PC-3 (cell line): ENCODE results near the gene VPS52. TPM values are rescaled to one million over a fixed set of nuclear protein-coding genes. Genes with fewer than 3 reads are reported as not detected.
A peak's percentile ranks its signal among the peaks of the same experiment; 100 is the strongest.

ENCODE experiments used
- ATAC-seq: fragments of 200-7000 bp; cut with Tn5 transposase; 2 replicates; pipeline ENCODE4 v1.9.1; 2020; ENCODE audit warnings: mild to moderate bottlenecking, moderate library complexity
- BruUV-seq: library from RNA; stranded (reverse); fragments of 400-500 nt; replicated peaks from 2 replicates; lab custom pipeline; 2021; lab: Mats Ljungman, UMichigan
- CTCF ChIA-PET: fragments of 300-600 bp; sonication (Branson Sonifier 250); formaldehyde crosslinking; loops from one replicate; lab custom pipeline; 2022; ENCODE audit warnings: antibody characterized with exemption; lab: Charles Lee
- POLR2A ChIA-PET: fragments of 300-600 bp; sonication (Branson Sonifier 250); formaldehyde crosslinking; loops from one replicate; lab custom pipeline; 2022; ENCODE audit warnings: antibody characterized with exemption; ENCODE audit not compliant: unreplicated experiment; lab: Charles Lee
- DNase-seq: peaks from one replicate; pipeline ENCODE4 v3.0.0-alpha.2; 2015
- H2AFZ ChIP-seq: fragments of 300-600 bp; sonication (generic); 2 replicates; pipeline ENCODE4 v1.6.0; 2016; ENCODE audit warnings: antibody characterized with exemption, low read length
- H3F3A ChIP-seq: fragments of 300-600 bp; sonication (generic); one replicate; pipeline ENCODE4 v1.6.0; 2017; ENCODE audit warnings: antibody characterized with exemption, low read length, control low read depth, mild to moderate bottlenecking; ENCODE audit not compliant: unreplicated experiment
- H3K27ac ChIP-seq: fragments of 300-600 bp; sonication (generic); 2 replicates; pipeline ENCODE4 v1.5.1; 2016; ENCODE audit warnings: mild to moderate bottlenecking, low read length
- H3K27me3 ChIP-seq: fragments of 300-600 bp; sonication (generic); 2 replicates; pipeline ENCODE4 v1.6.1; 2016; ENCODE audit warnings: low read length, mixed read lengths
- H3K36me3 ChIP-seq: fragments of 300-600 bp; sonication (generic); 2 replicates; pipeline ENCODE4 v1.6.1; 2016; ENCODE audit warnings: low read depth, mixed run types, low read length, mixed read lengths
- H3K4me1 ChIP-seq: fragments of 300-600 bp; sonication (generic); 2 replicates; pipeline ENCODE4 v1.5.1; 2016; ENCODE audit warnings: low read length; ENCODE audit not compliant: insufficient read depth
- H3K4me2 ChIP-seq: fragments of 300-600 bp; sonication (generic); 2 replicates; pipeline ENCODE4 v1.6.0; 2016; ENCODE audit warnings: low read length
- H3K4me3 ChIP-seq: fragments of 300-600 bp; sonication (generic); 2 replicates; pipeline ENCODE4 v1.5.1; 2016; ENCODE audit warnings: mild to moderate bottlenecking, low read length, mixed read lengths
- H3K79me2 ChIP-seq: fragments of 300-600 bp; sonication (generic); 2 replicates; pipeline ENCODE4 v1.6.1; 2017; ENCODE audit warnings: low read length, mixed read lengths
- H3K9ac ChIP-seq: fragments of 300-600 bp; sonication (generic); 2 replicates; pipeline ENCODE4 v1.6.0; 2016; ENCODE audit warnings: mild to moderate bottlenecking, low read length
- H3K9me2 ChIP-seq: fragments of 300-600 bp; sonication (generic); replicated peaks from 2 replicates; pipeline ENCODE4 v1.6.1; 2016; ENCODE audit warnings: mixed run types, low read length, mixed read lengths
- H3K9me3 ChIP-seq: fragments of 300-600 bp; sonication (generic); 2 replicates; pipeline ENCODE4 v1.6.1; 2016; ENCODE audit warnings: low read length, mixed read lengths
- H4K20me1 ChIP-seq: fragments of 300-600 bp; sonication (generic); 2 replicates; pipeline ENCODE4 v1.6.1; 2016; ENCODE audit warnings: low read length, mixed read lengths
- EZH2 ChIP-seq: fragments of 300-600 bp; sonication (generic); IDR thresholded peaks from one replicate; pipeline ENCODE4 v1.6.1; 2017; ENCODE audit warnings: antibody characterized with exemption, mild to moderate bottlenecking, low read length; ENCODE audit not compliant: unreplicated experiment
- EZH2phosphoT487 ChIP-seq: fragments of 300-600 bp; sonication (generic); IDR thresholded peaks from 2 replicates; pipeline ENCODE4 v1.6.1; 2018; ENCODE audit warnings: mild to moderate bottlenecking, antibody characterized with exemption, low read length, borderline replicate concordance
- intact Hi-C: fragments of 100-400 bp; cut with micrococcal nuclease; formaldehyde crosslinking; loops from 2 replicates; pipeline ENCODE4 v1.9.0; 2023
- total RNA-seq: library from RNA; depleted of rRNA; stranded (reverse); fragments of >200 nt; gene quantifications from 2 replicates; pipeline ENCODE4 v1.2.3, GENCODE V29; 2014
- TF ChIP-seq, protein P1 (sequence below): fragments of 300-600 bp; sonication (generic); conservative IDR thresholded peaks from 2 replicates; pipeline ENCODE4 v1.5.1; 2017; ENCODE audit warnings: antibody characterized with exemption, low read depth, mild to moderate bottlenecking, low read length

VPS52 gene
- total RNA-seq, 1 experiment from 2014 or later, result 33.7 TPM

- Histone ChIP-seq H2AFZ (peak overlapping the region; percentile 58), H3K36me3 (peaks cover 10% of the 10 kb centered on the region; the same call in 1 of the 2 replicates), H3K4me3 (peak overlapping the region; percentile 75), H3K9ac (peak overlapping the region; percentile 92), H3F3A (no peaks in the 10 kb centered on the region), H3K27me3 (no peaks in the 10 kb centered on the region), H3K4me1 (peaks cover 33% of the 10 kb centered on the region), H4K20me1 (peaks cover 6% of the 10 kb centered on the region; the same call in 1 of the 2 replicates), H3K27ac (peak overlapping the region; percentile 82), H3K9me2 (no peaks in the 10 kb centered on the region), H3K9me3 (no peaks in the 10 kb centered on the region), H3K79me2 (peaks cover 41% of the 10 kb centered on the region), H3K4me2 (peak overlapping the region; percentile 87)
- CTCF ChIA-PET, result no interaction called here
- POLR2A ChIA-PET, result interaction anchor here (0.6 kb wide), 1 partner anchor 1500 kb away, joined by 14 read pairs; no protein-coding TSS in a partner anchor
- intact Hi-C loops, result no loop called here
- peak; percentile 61 for DNase-seq
- TF ChIP-seq EZH2phosphoT487, result no peak
- TF ChIP-seq EZH2, result no peak
- TF ChIP-seq, protein P1, sequence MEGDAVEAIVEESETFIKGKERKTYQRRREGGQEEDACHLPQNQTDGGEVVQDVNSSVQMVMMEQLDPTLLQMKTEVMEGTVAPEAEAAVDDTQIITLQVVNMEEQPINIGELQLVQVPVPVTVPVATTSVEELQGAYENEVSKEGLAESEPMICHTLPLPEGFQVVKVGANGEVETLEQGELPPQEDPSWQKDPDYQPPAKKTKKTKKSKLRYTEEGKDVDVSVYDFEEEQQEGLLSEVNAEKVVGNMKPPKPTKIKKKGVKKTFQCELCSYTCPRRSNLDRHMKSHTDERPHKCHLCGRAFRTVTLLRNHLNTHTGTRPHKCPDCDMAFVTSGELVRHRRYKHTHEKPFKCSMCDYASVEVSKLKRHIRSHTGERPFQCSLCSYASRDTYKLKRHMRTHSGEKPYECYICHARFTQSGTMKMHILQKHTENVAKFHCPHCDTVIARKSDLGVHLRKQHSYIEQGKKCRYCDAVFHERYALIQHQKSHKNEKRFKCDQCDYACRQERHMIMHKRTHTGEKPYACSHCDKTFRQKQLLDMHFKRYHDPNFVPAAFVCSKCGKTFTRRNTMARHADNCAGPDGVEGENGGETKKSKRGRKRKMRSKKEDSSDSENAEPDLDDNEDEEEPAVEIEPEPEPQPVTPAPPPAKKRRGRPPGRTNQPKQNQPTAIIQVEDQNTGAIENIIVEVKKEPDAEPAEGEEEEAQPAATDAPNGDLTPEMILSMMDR, result no peak
- peak; percentile 21 for ATAC-seq
- no TSS peak for BruUV-seq
These were observed 42.9 kb upstream of the VPS52 start for GRCh38 chr6:33314515-33314942.

DNA sequence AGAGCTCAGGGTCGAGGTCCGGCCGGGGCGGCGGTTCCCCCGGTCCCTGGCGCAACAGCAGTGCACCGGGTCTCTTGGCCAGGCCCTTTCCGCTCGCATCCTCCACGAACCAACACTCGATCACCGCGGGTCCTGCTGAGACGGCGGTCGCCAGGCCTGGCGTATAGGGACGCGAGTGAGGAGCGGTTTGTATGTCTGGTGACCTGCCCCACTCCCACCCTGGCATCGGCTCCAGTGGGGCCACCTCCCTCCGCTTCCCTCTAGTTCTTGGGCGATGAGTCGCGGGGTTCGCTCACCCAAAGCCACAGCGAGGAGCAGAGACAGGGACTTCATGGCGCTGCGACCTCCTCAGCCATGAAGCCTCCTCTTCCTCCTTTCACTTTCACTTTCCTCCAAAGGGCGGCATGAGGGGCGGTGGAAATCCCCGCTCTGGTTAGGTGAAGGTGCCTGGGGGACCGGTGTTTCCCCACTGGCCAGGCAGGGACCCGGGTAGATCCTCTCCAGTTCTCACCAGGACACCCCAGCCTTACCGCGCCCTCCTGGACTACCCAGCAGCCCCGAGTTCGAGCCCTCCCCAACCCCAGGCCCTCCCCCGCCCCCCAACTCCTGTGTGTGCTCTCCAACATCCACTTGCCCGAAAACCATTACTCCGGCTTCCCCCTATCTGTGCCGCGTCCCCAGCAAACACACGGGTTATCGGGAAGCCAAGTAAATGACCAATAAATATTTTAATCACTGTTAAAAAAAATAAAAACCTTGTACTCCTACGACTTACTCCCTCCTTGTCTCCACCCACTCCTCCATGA lies 42.2 kb upstream of the VPS52 start, which contains the start of gene TAPBP:
Gene TAPBP, minus strand, starts transcription at position 370 of the 806 bp plus-strand sequence. Its CDS starts 37 bp downstream, at position 333.
- no peaks in the 10 kb centered on the region for H3K9me3 ChIP-seq
- TF ChIP-seq EZH2phosphoT487 (no peak), EZH2 (no peak)
- TF ChIP-seq, protein P1, result no peak
- peak within 1 kb of the TSS; percentile 87 for H3K4me2 ChIP-seq
- DNase-seq, result peak; percentile 59
- TSS peak; percentile 53 for BruUV-seq
- H3K79me2 ChIP-seq, result peaks cover 39% of the 10 kb centered on the region
- H3F3A ChIP-seq, result no peaks in the 10 kb centered on the region
- ChIA-PET POLR2A (no interaction called here), CTCF (interaction anchor here (0.6 kb wide), 1 partner anchor 75 kb away, joined by 3 read pairs; no protein-coding TSS in a partner anchor)
- H4K20me1 ChIP-seq, result peaks cover 6% of the 10 kb centered on the region; the same call in 1 of the 2 replicates
- H3K4me1 ChIP-seq, result peaks cover 26% of the 10 kb centered on the region
- H3K36me3 ChIP-seq, result peaks cover 4% of the 10 kb centered on the region; the same call in 1 of the 2 replicates
- peak within 1 kb of the TSS; percentile 58 for H2AFZ ChIP-seq
- peak within 1 kb of the TSS; percentile 92 for H3K9ac ChIP-seq
- H3K4me3 ChIP-seq, result peak within 1 kb of the TSS; percentile 75
- no peaks in the 10 kb centered on the region for H3K27me3 ChIP-seq
- intact Hi-C loops, result loop anchor here (2.0 kb wide), 2 partner anchors 15 to 77 kb away; partner anchors contain the start of genes KIFC1 and RGL2
- peak; percentile 7 for ATAC-seq
- H3K27ac ChIP-seq, result peak within 1 kb of the TSS; percentile 82
- H3K9me2 ChIP-seq, result no peaks in the 10 kb centered on the region
